ENCODE results near the gene FAF1. TPM values are rescaled to one million over a fixed set of nuclear protein-coding genes. Genes with fewer than 3 reads are reported as not detected.

Gene FAF1
- total and polyA plus RNA-seq, 9 of the 15 experiments (the other 6 are each of a cell fraction or from before 2014, with no cell fraction given), result 48.7 to 225 (median 118) TPM

- TF ChIP-seq, protein P1, sequence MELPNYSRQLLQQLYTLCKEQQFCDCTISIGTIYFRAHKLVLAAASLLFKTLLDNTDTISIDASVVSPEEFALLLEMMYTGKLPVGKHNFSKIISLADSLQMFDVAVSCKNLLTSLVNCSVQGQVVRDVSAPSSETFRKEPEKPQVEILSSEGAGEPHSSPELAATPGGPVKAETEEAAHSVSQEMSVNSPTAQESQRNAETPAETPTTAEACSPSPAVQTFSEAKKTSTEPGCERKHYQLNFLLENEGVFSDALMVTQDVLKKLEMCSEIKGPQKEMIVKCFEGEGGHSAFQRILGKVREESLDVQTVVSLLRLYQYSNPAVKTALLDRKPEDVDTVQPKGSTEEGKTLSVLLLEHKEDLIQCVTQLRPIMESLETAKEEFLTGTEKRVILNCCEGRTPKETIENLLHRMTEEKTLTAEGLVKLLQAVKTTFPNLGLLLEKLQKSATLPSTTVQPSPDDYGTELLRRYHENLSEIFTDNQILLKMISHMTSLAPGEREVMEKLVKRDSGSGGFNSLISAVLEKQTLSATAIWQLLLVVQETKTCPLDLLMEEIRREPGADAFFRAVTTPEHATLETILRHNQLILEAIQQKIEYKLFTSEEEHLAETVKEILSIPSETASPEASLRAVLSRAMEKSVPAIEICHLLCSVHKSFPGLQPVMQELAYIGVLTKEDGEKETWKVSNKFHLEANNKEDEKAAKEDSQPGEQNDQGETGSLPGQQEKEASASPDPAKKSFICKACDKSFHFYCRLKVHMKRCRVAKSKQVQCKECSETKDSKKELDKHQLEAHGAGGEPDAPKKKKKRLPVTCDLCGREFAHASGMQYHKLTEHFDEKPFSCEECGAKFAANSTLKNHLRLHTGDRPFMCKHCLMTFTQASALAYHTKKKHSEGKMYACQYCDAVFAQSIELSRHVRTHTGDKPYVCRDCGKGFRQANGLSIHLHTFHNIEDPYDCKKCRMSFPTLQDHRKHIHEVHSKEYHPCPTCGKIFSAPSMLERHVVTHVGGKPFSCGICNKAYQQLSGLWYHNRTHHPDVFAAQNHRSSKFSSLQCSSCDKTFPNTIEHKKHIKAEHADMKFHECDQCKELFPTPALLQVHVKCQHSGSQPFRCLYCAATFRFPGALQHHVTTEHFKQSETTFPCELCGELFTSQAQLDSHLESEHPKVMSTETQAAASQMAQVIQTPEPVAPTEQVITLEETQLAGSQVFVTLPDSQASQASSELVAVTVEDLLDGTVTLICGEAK (IDR thresholded peaks at IDR 0.05), result no peak
- TF ChIP-seq, protein P1 (CRISPR knock-in tag; IDR thresholded peaks at IDR 0.05), result no peak
- TF ChIP-seq, protein P2, sequence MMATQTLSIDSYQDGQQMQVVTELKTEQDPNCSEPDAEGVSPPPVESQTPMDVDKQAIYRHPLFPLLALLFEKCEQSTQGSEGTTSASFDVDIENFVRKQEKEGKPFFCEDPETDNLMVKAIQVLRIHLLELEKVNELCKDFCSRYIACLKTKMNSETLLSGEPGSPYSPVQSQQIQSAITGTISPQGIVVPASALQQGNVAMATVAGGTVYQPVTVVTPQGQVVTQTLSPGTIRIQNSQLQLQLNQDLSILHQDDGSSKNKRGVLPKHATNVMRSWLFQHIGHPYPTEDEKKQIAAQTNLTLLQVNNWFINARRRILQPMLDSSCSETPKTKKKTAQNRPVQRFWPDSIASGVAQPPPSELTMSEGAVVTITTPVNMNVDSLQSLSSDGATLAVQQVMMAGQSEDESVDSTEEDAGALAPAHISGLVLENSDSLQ (IDR thresholded peaks at IDR 0.05), result peak; percentile 42
- no peak for TF ChIP-seq NR1H2 (CRISPR knock-in tag; IDR thresholded peaks at IDR 0.05)
- TF ChIP-seq POLR2H (tag; IDR thresholded peaks at IDR 0.05; ENCODE audit: low read depth), result no peak
Measured at GRCh38 chr1:50517488-50517887, 442.6 kb downstream of the FAF1 start (continued).

Data from K562 (cell line).